Measurements from ENCODE around the gene UGGT2. TPM values are rescaled to one million over a fixed set of nuclear protein-coding genes. Genes with fewer than 3 reads are reported as not detected.
"Not testable (repeated sequence)": the region's sequence is repeated elsewhere in the genome, so short reads cannot be mapped to it uniquely, and the experiment has no call there.

The UGGT2 gene
- polyA plus RNA-seq, 4 donors, result 32.1 to 55.9 (median 38.0) TPM

DNA sequence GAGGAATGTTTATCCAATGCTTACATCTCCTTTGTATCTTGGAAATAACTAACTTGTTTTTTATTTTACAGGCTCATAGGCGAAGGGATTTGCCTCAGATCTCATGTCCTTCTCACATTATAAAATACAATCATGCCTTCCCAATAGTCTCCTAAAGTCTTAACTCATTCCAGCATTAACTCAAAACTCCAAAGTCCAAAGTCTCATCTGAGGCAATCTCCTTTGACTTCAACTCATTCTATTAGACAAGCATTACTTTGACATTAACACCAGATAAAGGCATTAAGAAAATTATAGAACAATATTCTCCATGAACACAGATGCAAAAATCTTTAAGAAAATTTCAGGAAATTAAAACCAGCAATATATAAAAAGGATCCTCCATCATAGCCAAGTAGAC is 238.7 kb downstream of the UGGT2 start:
- no peak for DNase-seq (ENCODE audit: low read depth in 4 of 4, low spot score in 2 of 4)

DNA sequence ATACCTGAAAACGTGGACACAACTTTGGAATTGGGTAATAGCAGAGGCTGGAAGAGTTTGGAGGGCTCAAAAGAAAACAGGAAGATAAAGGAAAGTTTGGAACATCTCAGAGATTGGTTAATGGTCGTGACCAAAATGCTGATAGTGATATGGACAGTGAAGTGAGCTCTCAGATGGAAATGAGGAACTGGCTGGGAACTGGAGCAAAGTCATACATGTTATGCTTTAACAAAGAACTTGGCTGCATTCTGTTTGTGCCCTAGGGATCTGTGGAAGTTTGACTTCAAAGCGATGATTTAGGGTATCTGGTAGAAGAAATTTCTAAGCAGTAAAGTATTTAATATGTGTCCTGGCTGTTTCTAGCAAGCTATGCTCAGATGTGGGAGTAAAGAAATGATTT is 240.1 kb downstream of the UGGT2 start:
- no peak for DNase-seq (ENCODE audit: low read depth in 4 of 4, low spot score in 2 of 4)

DNA sequence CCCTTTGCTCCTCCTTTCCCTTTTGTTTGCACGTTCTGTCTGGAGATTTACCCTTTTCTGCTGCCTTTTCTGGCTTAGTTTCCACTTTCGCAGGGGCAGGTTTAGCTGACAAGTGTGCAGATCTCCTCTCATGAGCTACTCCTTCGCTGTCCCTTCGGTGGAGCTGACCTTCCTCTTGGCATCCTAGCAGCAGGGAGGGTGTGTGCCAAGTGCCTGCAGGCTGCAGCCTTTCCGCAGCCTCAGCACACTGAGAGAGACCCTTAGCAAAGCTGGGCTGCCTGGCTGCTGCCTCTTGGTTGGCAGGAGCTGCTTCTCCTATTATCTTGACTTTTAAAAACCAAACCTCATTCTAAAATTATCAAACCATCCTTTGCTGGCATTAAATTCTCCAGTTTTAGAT is 243.8 kb downstream of the UGGT2 start:
- no peak for DNase-seq (ENCODE audit: low read depth in 4 of 4, low spot score in 2 of 4)

DNA sequence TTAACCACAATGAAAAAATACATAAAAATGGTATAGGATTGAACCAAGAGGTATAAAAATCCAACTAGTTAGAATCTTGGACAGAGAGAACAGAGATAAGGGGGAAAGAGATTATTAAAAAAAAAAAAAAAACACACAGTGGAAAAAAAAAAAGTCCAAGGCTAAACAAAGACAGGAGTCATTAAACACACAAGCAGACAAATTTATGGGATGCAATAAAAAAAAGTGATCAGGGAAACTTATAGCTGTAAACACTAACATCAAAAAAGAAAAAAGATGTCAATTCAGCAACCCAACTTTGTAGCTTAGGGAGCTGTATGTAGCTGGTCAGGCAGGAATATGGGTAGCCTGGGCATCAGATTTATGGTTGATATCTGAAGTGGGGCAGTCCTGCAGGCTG is 247.3 kb downstream of the UGGT2 start:
- no peak for DNase-seq (ENCODE audit: low read depth in 4 of 4, low spot score in 2 of 4)

DNA sequence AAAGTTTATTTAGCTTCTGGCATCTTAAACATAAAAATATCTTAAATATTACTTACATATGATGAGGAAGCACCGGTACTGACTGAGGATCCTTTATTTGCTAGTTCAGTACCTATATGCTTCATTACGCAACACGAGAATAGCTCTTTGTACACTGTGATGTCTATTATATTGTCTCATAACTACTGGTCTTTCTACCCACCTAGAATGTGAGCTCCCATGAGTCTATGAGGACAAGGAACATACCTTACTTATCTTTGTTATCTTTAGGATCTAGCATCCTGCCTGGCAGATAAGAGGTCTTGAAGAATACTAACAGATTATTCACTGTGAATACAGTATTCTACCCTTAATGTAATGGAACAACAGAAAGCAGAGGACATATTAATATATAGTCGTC is 251.4 kb downstream of the UGGT2 start:
- no peak for DNase-seq (ENCODE audit: low read depth in 4 of 4, low spot score in 2 of 4)

DNA sequence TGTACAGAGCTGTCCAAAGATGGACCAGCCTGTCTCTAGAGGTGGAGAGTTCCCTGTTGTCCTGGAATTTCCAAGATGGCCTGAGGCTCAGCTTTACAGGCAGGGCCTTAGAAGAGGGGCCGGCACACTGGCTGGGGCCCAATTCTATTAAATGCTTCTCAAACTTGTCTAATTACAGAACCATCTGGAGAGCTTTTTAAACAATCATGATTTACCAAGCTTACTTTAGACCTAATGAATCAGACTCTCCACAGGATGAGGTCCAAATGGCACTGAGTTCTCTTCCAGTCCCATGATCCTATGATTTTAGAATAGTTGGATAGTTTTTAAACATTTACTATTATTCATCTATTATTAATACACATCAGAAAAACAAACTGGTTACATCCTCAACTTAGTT is 252.8 kb downstream of the UGGT2 start:
- no peak for DNase-seq (ENCODE audit: low read depth in 4 of 4, low spot score in 2 of 4)

DNA sequence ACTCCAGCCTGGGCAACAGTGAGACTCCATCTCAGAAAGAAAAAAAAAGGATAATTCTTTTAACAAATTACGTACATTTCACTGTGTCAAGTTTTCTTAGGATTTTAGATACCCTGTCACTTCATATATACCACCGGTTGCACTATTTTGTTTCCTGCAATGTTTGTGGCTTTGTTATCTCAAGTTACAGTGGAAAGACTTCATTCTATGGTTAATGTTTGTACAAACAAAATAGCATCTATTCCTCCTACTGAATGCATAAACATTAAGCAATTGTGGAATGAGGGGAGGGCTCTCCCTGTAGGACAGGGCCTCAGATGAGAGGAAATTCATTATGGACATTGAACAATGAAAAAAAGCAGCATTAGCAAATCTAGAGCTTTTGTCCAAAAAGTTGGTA is 256.2 kb downstream of the UGGT2 start:
- DNase-seq (ENCODE audit: low read depth in 4 of 4, low spot score in 2 of 4), result no peak

DNA sequence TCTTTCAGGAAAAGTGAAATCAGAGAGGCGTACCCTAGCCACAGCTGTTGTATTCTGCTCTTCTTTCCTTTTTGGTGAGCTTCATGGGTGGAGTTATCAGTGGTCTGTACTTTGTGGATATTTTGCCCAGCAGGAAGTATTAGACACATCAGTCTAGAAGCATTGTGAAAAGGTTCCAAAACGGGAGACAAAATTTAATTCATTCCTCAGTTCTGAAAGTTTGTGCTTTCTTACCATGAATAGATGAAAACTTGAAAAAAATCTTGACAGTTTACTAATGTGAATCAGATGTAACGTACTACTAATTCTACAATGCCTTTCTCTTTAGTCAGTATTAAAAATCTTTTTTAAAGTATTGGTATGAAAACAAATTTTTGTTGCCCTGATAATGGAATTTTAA is 259.4 kb downstream of the UGGT2 start:
- DNase-seq (ENCODE audit: low read depth in 4 of 4, low spot score in 2 of 4), result no peak

DNA sequence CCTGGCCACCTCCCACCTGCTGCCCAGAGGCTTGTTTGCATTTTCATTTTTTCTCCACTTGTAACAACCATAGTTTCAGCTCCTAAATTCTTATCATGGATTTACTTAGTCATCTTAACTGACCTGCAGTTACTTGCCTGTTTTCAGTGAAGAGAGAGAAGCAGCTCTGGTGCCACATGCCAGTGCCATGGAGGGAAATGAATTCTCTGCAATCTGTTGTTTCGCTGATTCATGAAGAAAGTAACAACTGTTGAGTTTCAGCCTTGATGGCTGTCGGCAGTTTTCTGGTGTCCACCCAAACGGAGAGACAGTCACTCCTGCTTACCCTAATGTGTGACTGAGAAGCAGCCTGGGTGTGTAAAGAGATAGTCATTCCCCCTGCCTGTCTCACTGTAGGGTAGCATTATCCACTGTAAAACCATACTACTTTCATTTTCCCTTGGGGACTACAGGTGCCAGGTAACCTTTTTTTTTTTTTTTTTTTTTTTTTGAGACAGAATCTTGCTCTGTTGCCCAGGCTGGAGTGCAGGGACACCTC is 260.1 kb downstream of the UGGT2 start:
- no peak for DNase-seq (ENCODE audit: low read depth in 4 of 4, low spot score in 2 of 4)

DNA sequence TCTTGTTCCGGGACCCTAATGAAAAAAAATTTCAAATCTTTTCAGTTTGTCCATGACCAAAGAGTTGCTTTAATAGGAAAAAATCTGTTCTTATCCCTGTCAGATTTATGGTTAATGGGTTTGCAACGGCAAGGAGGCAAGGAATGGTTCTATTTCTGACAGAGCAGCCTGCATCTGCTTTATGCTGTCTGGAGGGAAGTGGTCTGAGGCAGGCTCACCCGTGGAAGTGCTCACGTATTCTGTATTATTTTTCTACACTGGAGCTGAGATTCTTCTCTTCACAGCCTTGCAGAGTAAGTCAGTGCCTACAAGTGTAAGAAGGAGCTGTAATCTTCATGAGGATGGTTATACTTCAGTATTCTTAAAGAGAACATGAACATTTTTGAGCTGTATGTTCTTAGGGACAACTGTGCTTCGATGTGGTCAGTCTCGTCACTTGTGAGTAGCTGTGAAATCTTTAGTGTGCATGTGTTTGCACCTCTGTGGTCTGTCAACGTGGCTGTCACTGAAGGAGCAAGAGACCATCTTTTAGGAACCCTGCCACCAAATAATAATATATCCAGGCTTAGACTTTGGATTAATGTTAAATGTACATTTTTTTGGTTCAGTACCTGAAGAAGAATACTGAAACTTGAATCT is 262.0 kb downstream of the UGGT2 start:
- DNase-seq (ENCODE audit: low read depth in 4 of 4, low spot score in 2 of 4), result no peak

DNA sequence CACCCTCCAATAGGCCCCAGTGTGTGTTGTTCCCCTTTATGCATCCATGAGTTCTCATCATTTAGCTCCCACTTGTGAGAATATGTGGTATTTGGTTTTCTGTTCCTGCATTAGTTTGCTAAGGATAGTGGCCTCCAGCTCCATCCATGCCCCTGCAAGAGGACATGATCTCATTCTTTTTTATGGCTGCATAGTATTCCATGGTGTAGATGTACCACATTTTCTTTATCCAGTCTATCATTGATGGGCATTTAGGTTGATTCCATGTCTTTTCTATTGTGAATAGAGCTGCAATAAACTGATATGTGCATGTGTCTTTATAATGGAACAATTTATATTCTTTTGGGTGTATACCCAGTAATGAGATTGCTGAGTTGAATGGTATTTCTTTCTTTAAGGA is 263.9 kb downstream of the UGGT2 start:
- not testable (repeated sequence) for DNase-seq (ENCODE audit: low read depth in 4 of 4, low spot score in 2 of 4)

DNA sequence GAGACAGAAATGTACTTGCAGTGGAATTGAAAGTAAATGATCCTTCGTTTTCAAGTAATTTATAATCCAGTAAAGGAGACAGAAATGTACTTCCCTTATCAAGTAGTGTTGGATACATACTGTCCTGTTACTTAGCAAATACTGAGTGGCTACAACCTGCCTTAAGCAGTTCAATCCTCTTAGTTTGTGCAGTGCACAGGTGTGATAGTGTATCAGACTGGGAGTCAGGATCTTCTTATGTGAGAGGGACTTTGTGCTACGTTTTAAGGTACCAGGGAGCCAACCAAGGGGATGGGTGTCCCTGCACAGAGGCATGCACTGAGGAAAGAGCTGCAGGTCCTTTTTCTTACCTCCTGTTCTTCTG is 265.1 kb downstream of the UGGT2 start:
- no peak for DNase-seq (ENCODE audit: low read depth in 4 of 4, low spot score in 2 of 4)

DNA sequence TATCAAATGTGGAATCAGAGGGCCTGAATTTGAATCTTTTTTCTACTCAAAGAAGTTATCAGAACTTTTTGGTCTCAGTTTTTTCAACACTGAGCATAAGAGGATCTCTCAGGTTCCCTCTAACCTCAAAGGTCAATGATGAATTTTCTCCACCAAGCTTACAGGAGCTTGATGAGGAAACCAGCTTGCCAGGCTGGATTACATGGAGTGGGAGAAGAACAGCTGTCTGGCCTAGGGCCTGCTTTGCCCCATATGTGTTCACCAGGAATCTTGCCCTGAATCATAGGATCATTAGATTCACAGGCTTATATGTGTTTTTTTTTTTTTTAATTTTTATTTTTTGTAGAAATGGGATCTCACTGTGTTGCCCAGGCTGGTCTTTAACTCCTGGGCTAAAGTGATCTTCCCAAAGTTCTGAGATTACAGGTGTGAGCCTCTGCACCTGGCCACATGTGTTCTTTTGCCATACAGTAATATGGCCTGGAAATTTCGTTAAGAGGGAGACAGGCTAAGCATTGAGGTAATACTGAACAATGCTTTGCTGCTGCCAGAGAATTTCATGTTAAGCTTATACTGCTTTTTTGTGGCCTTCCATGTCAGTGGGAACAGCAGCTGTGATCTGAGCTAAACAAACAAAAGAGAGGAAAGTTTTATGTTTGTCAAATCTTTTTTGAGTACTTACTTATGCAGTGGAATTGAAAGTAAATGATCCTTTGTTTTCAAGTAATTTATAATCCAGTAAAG is 265.7 kb downstream of the UGGT2 start:
- DNase-seq (ENCODE audit: low read depth in 4 of 4, low spot score in 2 of 4), result no peak

DNA sequence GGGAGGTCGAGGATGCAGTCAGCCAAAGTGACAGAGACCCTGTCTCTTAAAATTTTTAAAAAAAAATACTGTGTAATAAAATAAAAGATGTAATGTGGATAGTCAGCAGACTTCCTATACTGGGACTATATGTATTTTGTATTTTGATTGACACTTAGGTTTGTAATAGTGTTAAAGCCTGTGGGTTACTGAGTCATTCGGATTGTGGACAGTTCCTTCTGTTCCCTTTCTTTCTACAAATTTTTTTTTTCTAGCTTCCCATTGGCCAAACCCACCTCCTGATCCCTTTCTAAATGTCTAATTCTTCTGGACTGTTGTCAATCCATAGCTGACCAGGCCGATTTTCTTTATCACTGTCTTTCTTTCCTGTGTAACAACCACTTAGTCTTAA is 268.3 kb downstream of the UGGT2 start:
- DNase-seq (ENCODE audit: low read depth in 4 of 4, low spot score in 2 of 4), result no peak

DNA sequence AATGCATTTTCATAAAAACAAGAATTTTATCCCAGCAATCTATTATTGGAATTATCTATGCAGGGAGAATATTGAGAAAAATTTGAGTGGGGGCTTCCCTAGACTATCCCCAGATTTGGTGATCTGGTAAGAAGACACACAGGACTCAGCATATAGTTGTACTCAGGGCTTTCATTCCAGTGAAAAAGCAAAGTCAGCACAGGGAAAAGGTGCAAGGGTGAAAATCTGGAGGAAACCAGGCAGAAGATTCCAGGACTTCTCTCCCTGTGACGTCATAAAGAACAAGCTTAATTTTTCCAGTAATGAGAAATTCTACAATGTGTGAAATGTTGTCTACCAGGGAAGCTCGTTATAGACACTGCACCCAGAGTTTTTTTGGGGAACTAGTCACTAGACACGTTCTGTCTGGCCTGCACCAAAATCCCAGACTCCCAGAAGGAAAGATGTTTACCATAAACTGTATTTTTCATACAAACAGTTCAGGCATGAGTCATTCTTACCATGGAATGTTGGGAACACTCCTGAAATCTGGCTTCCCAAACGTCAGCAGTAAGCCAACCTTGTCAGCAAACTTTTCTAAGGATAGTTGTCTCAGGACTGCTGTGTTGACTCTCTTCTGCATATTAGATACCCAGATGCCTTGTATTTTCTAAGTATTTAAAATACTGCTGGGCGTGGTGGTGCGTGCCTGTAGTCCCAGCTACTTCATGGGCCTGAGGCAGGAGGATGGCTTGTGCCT is 268.9 kb downstream of the UGGT2 start:
- no peak for DNase-seq (ENCODE audit: low read depth in 4 of 4, low spot score in 2 of 4)

DNA sequence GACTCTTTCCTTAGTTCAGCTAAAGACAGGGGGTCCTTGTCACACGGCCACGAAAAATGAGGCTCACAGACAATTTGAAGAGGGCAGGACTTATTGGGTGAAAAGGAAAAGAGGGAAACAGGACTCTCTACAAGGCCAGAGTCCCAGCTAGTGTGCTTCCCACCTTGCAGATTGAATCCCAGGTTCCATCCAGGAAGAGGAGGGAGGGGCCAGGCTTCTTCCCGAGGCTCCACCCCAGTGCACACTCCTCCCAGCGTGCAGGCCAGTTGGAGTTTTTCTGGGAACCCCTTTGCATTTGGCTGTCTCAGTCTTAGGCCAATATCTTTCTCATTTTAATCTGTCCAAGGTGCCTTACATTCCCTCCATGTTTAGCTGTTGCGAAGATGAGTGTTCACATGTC is 269.5 kb downstream of the UGGT2 start:
- no peak for DNase-seq (ENCODE audit: low read depth in 4 of 4, low spot score in 2 of 4)

DNA sequence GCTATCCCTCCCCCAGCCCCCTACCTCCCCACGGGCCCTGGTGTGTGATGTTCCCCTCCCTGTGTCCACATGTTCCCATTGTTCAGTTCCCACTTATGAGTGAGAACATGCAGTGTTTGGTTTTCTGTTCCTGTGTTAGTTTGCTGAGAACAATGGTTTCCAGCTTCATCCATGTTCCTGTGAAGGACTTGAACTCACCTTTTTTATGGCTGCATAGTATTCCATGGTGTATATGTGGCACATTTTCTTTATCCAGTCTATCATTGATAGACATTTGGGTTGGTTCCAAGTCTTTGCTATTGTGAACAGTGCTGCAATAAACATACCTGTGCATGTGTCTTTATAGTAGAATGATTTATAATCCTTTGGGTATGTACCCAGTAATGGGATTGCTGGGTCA is 271.3 kb downstream of the UGGT2 start:
- not testable (repeated sequence) for DNase-seq (ENCODE audit: low read depth in 4 of 4, low spot score in 2 of 4)

DNA sequence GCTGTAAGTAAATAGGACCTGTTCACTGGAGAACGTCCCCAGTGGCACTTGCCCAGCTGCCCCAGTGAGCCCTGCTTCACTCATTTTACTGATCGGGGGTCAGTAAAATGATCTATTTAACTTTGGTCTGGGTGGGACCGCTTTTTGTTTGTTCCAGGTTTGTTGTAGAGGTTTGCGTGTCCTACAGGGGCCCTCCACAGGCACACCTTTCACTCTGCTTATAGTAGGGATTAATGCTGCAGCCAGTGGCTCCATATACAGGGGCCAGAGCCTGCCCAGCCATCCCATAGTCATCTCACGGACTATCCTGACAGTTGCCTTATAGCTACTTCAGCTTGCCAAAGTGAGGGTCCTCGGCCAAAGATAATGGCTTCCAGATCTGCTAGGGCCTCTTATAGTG is 272.2 kb downstream of the UGGT2 start:
- no peak for DNase-seq (ENCODE audit: low read depth in 4 of 4, low spot score in 2 of 4)

DNA sequence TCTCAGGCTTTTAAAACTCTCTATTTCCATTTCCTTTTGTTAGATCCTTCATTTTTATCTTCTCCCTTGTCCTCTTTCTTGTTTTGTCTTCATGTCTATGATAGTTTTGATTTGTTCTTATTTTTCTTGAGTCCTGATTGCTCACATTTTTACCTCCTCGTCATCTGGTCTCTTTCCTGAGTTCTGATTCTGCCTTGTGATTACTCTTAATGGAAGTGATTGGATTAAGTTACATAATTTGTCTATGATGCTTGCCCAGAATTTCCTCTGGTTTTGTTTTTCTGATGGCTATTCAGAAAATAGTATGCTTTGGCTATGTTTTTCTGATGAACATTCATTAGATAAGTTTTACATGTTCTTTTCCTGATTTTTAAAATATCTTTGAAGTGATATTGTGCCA is 273.7 kb downstream of the UGGT2 start:
- no peak for DNase-seq (ENCODE audit: low read depth in 4 of 4, low spot score in 2 of 4)

DNA sequence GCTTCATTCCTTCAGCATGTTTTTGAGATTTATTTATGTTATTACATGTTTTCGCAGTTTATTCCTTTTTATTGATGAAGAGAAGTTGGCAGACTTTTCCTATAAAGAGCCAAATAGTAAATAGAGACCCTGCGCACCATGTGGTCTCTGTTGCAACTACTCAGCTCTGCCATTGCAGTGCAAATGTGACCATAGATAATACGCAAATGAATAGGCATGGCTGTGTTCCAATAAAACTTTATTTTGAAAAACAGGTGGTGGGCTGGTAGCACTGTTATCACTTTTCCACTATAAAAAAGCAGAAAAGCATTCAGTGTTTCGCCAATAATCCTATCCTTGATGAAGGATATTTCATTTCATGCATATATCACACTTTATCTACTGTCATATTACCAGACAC is 281.3 kb downstream of the UGGT2 start:
- no peak for DNase-seq (ENCODE audit: low read depth in 4 of 4, low spot score in 2 of 4)

DNA sequence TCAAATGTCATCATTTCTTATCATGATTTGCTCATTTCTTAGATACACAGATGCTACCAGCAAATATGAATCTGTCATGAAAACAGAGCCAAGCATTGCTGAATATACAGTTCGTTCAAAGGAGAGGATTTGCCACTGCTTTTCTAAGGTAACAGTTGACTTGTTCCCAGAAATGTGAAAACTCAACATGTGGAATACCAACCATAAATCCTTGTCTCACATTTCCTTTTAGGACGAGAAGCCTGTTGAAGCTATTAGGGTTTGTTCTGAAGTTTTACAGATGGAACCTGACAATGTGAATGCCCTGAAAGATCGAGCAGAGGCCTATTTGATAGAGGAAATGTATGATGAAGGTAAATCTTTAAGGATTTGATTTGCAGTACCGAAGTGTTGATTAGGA is 289.6 kb downstream of the UGGT2 start:
- DNase-seq (ENCODE audit: low read depth in 4 of 4, low spot score in 2 of 4), result peak in 1 of 4 donors; percentile 28

DNA sequence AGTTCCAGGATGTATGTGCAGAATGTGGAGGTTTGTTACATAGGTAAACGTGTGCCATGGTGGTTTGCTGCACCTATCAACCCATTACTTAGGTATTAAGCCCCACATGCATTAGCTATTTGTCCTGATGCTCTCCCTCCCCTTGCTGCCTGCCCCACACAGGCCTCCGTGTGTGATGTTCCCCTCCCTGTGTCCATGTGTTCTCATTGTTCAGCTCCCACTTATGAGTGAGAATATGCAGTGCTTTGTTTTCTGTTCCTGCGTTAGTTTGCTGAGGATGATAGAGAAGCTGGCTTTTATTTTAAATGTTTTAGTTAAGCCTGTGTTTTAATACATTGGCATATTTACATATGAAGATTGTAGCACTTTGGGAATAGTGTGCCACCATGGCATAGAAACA is 290.6 kb downstream of the UGGT2 start:
- not testable (repeated sequence) for DNase-seq (ENCODE audit: low read depth in 4 of 4, low spot score in 2 of 4)
